ENCODE measurements around the gene MAGI2. TPM values are rescaled to one million over a fixed set of nuclear protein-coding genes. Genes with fewer than 3 reads are reported as not detected.

The MAGI2 gene
- total and polyA plus RNA-seq, 2 of the 13 experiments (the other 11 are each of a cell fraction or from before 2014, with no cell fraction given): 1.5 to 3.8 TPM

DNA sequence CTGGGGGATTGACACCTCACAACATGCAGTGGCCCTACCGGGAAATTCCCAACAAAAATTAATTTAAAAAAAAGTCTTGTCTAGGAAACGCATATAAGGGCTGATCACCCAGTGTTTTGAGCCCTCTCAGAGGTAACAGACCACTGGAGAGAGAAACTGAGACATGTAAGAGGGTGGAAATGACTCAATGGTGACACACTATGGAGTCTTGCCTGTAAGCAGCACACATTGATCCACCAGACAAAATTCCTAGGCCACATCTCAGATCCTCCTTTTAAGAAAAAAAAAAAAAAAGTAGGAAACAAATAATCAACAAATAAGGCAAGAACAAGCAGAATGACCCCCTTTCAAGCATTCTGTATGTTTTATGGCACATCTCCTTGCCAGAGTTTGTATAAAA lies 296.2 kb downstream of the MAGI2 start:
- no peak overlapping the region for H3K9ac ChIP-seq (ENCODE audit: insufficient read depth, low read depth, low read length)
- intact Hi-C loops (cut with micrococcal nuclease; ENCODE audit: unreplicated experiment): no loop called here
- H3K9me3 ChIP-seq (ENCODE audit: low read length): peaks cover 5% of the 10 kb centered on the region
- no peaks in the 10 kb centered on the region for H3K4me1 ChIP-seq (ENCODE audit: insufficient read depth, low read length)
- DNase-seq (ENCODE audit: low spot score) (no peak), ATAC-seq (no peak), FAIRE-seq (no peak)
- no peaks in the 10 kb centered on the region for H3K27me3 ChIP-seq (ENCODE audit: control insufficient read depth in 1 of 2, insufficient read depth in 2 of 2, low read length in 2 of 2)
- no peak overlapping the region for H2AFZ ChIP-seq (ENCODE audit: low read length)
- no peak overlapping the region for H3K27ac ChIP-seq (ENCODE audit: extremely low read length, insufficient read depth, low read length)
- H3K79me2 ChIP-seq (ENCODE audit: insufficient read depth, low read length): no peaks in the 10 kb centered on the region
- no peaks in the 10 kb centered on the region for H3K36me3 ChIP-seq (replicated peaks in 1 of 2; ENCODE audit: control insufficient read depth in 1 of 2, insufficient read depth in 2 of 2, low read length in 2 of 2)
- BruUV-seq (replicated peaks): no TSS peak
- ChIA-PET POLR2A (no interaction called here), CTCF (ENCODE audit: low intra/inter-chr PET ratio, low total read pairs) (no interaction called here)
- H3K4me2 ChIP-seq (ENCODE audit: low read depth, low read length): no peak overlapping the region
- TF ChIP-seq, protein P1, sequence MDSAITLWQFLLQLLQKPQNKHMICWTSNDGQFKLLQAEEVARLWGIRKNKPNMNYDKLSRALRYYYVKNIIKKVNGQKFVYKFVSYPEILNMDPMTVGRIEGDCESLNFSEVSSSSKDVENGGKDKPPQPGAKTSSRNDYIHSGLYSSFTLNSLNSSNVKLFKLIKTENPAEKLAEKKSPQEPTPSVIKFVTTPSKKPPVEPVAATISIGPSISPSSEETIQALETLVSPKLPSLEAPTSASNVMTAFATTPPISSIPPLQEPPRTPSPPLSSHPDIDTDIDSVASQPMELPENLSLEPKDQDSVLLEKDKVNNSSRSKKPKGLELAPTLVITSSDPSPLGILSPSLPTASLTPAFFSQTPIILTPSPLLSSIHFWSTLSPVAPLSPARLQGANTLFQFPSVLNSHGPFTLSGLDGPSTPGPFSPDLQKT (CRISPR knock-in tag; IDR thresholded peaks at IDR 0.05; ENCODE audit: borderline replicate concordance): no peak
- TF ChIP-seq, protein P2, sequence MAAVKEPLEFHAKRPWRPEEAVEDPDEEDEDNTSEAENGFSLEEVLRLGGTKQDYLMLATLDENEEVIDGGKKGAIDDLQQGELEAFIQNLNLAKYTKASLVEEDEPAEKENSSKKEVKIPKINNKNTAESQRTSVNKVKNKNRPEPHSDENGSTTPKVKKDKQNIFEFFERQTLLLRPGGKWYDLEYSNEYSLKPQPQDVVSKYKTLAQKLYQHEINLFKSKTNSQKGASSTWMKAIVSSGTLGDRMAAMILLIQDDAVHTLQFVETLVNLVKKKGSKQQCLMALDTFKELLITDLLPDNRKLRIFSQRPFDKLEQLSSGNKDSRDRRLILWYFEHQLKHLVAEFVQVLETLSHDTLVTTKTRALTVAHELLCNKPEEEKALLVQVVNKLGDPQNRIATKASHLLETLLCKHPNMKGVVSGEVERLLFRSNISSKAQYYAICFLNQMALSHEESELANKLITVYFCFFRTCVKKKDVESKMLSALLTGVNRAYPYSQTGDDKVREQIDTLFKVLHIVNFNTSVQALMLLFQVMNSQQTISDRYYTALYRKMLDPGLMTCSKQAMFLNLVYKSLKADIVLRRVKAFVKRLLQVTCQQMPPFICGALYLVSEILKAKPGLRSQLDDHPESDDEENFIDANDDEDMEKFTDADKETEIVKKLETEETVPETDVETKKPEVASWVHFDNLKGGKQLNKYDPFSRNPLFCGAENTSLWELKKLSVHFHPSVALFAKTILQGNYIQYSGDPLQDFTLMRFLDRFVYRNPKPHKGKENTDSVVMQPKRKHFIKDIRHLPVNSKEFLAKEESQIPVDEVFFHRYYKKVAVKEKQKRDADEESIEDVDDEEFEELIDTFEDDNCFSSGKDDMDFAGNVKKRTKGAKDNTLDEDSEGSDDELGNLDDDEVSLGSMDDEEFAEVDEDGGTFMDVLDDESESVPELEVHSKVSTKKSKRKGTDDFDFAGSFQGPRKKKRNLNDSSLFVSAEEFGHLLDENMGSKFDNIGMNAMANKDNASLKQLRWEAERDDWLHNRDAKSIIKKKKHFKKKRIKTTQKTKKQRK (IDR thresholded peaks at IDR 0.05; ENCODE audit: low read length): no peak
- TF ChIP-seq ZNF724P (CRISPR knock-in tag; IDR thresholded peaks at IDR 0.05; ENCODE audit: borderline replicate concordance): no peak
- no peak for TF ChIP-seq ZNF746 (CRISPR knock-in tag; IDR thresholded peaks at IDR 0.05)
- no peak overlapping the region for H3K4me3 ChIP-seq (replicated peaks in 1 of 3; ENCODE audit: insufficient read depth in 1 of 3, low read depth in 2 of 3, low read length in 3 of 3)
- 81% methylated on average over 2 of the region's 2 CpGs for WGBS (ENCODE audit: low lambda C conversion rate)
- in situ Hi-C loops (cut with HindIII; ENCODE audit: extremely low pct_ligation_motif_present, low pct_unique_long_range_greater_than_20kb): no loop called here
- no peaks in the 10 kb centered on the region for H4K20me1 ChIP-seq (ENCODE audit: insufficient read depth, low read length)
